Activated T-cell treated with anti-CD3 and anti-CD28 coated beads for 48 hours (primary cell): ENCODE data around the gene ARHGAP40.

ENCODE experiments used
- DNase-seq: peaks from one replicate; pipeline ENCODE4 v3.0.0-alpha.2; 2020; ENCODE audit warnings: low read depth

Gene ARHGAP40

GRCh38 chr20:38617830-38618196, 16.2 kb downstream of the ARHGAP40 start:
- DNase-seq: no peak

GRCh38 chr20:38620441-38620840, 18.8 kb downstream of the ARHGAP40 start:
- no peak for DNase-seq

GRCh38 chr20:38623061-38623460, 21.5 kb downstream of the ARHGAP40 start:
- no peak for DNase-seq

DNA sequence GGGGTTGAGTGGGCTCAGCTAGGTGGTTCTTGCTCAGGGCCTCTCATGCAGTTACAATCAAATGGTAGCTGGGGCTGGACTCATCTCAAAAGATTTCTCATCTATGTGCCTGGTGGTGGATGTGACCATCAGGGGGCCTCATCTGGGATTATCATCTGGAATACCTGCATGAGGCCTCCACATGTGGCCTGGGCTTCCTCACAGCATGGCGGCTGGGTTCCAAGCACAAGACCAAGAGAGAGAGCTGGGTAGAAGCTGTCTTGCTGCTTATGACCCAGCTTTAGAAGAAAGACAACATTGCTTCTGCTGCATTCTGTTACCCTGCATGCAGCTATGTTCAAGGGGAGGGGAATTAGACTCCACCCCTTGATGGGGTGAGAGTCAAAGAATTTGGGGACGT, 22.5 kb downstream of the ARHGAP40 start:
- no peak for DNase-seq

- no peak for DNase-seq
These were observed 24.3 kb downstream of the ARHGAP40 start for GRCh38 chr20:38625896-38626295.

DNA sequence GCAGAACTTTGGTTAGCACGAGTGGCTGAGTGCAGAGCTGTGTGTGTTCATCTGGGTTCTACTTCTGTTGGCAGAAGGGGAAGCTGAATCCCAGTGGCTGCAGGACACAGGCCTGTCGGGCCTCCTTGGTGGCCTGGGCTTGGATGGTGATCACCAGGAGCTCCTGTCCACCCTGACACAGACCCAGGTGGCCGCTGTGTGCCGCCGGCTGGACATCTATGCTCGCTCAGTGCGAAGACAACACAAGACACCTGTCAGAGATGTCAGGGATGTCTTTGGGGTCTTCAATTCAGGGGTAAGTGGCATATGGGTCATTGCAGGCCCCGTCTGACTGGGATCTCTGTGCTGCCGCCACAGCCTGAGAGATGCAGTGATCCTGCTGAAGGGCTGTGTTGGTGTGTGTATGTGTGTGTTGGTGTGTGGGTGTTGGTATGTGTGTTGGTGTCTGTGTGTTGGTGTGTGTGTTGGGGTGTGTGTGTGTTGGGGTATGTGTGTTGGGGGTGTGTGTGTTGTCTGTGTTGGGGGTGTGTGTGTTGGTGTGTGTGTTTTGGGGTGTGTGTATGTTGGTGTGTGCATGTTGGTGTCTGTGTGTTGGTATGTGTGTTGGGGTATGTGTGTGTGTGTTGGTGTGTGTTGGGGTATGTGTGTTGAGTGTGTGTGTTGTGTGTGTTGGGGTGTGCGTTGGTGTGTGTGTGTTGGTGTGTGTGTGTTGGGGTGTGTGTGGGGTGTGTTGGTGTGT, 25.5 kb downstream of the ARHGAP40 start:
- no peak for DNase-seq

- no peak for DNase-seq
These were observed 27.2 kb downstream of the ARHGAP40 start for GRCh38 chr20:38628580-38629470.

- no peak for DNase-seq
These were observed 28.4 kb downstream of the ARHGAP40 start for GRCh38 chr20:38629979-38630378.

- DNase-seq: no peak
These were observed 29.1 kb downstream of the ARHGAP40 start for GRCh38 chr20:38630727-38631126.

DNA sequence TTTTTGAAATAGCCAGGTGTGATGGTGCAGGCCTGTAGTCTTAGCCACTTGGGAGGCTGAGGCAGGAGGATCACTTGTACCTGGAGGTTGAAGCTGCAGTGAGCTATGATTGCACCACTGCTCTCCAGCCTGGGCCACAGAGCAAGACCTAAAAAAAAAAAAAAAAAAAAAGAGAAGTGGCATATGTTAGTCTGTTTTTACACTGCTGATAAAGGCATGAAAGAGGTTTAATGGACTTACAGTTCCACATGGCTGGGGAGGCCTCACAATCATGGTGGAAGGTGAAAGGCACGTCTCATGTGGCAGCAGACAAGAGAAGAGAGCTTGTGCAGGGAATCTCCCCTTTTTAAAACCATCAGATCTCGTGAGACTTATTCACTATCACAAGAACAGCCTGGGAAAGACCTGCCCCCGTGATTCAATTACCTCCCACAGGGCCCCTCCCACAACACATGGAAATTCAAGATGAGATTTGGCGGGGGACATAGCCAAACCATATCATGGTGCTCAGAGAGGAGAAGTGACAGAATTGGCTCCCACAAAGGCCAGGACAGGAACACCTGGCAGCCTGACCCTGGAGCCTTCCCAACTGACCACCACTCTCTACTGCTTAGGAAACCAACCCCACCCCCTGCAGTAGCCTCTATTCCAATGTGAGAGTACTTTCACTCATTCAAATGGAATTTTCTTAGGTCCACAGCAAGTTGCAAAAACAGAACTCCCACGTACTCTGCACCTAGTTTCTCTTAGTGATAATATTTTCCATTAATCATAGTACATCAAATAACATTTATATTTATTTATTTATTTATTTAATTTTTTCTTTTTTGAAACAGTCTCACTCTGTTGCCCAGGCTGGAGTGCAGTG, 29.8 kb downstream of the ARHGAP40 start:
- DNase-seq: no peak

- DNase-seq: peak; percentile 55
These were observed 32.0 kb downstream of the ARHGAP40 start for GRCh38 chr20:38633577-38634093.

- DNase-seq: no peak
These were observed 34.2 kb downstream of the ARHGAP40 start for GRCh38 chr20:38635721-38636288.

DNA sequence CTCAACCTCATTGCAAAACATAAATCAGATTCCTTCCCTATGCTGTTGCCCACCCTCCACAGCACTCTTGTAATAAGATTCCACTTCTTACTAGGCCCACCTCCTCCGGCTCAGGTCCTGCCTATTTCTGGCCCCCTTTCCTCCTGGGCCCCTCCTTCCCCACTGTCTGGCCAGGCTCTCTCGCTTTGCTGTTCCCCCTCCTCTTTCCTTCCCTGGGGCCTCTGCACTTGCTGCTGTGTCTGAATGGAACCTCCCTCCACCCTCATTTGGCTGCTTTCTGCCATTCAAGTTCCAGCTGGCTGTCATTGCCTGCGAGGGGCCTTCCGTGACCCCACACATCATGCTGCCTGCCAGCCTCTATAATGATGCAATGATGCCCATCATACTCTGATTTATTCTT, 38.9 kb downstream of the ARHGAP40 start:
- no peak for DNase-seq

GRCh38 chr20:38642498-38642897, 40.9 kb downstream of the ARHGAP40 start:
- DNase-seq: no peak

GRCh38 chr20:38644588-38645260, 43.1 kb downstream of the ARHGAP40 start:
- DNase-seq: no peak

GRCh38 chr20:38645351-38645750, 43.7 kb downstream of the ARHGAP40 start:
- DNase-seq: no peak

DNA sequence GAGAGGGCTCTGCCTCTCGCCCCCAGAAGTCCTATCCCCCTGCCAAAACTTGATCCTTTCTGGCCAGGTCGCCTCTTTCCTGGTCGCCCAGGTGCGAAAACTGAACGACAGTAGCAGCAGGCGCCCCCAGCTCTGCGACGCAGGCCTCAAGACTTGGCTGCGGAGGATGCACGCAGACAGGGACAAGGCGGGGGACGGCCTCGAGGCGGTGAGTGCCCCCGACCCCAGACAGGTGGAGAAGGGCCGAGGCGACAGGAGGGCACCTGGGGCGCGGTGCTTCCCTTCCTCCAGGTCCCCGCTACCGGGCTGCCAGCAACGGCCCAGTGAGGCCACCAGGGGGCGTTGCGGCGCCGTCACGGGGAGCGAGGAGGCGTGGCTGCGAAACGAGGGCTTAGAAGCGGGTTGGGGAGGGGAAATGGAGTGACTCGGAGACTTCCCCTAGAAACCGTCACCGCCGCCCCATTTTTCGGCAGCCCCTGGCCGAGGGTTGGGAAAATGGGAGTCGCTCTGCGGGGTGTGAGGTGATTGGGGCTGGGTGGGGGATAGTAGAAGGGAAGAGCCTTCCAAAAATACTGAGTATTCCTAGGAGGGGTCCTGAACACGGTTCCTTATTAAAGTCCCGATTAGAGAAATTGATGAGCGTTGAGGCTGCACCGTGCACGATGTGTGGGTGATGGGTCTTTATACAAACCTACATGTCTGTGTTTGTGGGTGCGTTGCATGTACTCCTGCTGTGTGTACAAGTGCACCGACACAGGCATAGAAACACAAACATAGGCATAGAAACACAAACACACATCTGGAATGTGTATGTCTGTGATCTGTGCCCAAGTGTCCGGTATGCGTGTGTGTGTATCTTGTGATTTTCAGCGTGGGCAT, 44.6 kb downstream of the ARHGAP40 start:
- peak; percentile 87 for DNase-seq

DNA sequence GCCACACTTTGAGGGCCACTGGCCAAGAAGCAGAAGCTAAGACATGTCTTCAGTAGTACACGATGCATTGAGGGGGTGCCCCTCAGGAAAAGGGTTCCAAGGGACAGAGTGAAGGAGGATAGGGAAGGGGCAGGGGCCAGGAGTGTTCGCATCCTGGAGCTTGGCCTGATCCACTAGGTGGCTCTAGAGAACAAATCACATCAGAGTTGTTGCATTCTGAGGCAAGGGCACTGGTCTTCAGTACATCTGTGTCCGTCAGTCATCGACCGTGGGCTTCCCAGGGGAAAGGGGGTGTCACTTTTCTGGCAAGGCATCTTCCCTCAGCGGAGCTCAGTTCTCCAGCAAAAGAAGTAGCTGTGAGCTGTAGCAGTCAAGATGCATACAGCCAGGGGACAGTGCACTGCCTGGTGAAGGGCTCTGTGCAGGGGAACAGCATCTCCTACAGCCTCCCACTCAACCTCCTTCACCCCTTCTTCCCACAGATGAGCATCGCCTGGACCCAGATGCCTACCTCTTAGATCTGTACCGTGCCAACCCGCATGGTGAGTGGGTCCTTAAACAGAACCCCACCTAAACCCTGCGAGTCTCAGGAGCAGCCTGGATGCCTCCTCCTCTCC, 47.8 kb downstream of the ARHGAP40 start:
- no peak for DNase-seq

DNA sequence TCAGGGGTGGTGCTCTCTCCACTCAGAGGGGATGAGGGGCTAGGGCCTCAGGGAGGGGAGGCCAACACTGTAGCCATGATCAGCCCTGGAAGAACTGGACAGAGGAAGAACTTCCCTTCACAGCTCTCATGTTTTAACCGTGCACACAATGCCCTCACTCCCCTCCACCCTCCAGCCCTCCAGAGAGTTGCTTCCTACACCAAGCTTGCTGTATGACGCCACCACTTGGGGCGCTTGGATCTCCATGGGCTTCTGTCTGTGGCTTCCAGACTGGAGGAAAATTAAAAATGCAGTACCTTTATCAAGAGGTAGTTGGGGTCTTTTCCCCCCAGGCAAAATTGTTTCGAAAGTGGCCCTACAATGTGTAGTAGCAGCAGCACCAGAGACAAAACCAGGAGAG, 48.4 kb downstream of the ARHGAP40 start:
- DNase-seq: no peak

GRCh38 chr20:38651154-38651553, 49.5 kb downstream of the ARHGAP40 start:
- DNase-seq: no peak
